ENCODE results near the gene WDR54. TPM values are rescaled to one million over a fixed set of nuclear protein-coding genes. Genes with fewer than 3 reads are reported as not detected.

WDR54 gene
- total RNA-seq, 1 experiment from 2014 or later: 54.9 TPM

DNA sequence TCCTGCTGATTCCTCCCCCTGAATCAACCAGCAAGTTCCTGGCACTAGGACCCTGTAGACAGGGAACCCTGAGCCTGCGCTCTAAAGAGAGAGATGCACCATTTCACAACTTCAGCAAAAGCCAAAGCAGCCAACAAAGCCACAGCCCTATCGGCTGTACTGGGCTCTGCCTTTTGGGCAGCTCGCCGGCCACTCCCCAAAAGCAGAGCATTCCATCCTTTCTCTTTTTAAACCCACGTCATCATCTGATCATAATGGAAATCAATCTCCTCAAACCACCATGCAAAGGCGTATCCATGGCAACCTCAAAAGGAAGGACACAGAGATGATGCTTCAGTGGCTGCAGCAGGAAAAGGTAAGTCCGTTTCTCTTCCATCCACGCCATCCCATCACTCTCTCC, 36.1 kb upstream of the WDR54 start (continued):
- TF ChIP-seq, protein P1, sequence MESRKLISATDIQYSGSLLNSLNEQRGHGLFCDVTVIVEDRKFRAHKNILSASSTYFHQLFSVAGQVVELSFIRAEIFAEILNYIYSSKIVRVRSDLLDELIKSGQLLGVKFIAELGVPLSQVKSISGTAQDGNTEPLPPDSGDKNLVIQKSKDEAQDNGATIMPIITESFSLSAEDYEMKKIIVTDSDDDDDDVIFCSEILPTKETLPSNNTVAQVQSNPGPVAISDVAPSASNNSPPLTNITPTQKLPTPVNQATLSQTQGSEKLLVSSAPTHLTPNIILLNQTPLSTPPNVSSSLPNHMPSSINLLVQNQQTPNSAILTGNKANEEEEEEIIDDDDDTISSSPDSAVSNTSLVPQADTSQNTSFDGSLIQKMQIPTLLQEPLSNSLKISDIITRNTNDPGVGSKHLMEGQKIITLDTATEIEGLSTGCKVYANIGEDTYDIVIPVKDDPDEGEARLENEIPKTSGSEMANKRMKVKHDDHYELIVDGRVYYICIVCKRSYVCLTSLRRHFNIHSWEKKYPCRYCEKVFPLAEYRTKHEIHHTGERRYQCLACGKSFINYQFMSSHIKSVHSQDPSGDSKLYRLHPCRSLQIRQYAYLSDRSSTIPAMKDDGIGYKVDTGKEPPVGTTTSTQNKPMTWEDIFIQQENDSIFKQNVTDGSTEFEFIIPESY (IDR thresholded peaks at IDR 0.05; ENCODE audit: extremely low read depth, insufficient replicate concordance, low read length): no peak
- TF ChIP-seq CEBPB (IDR thresholded peaks at IDR 0.05; ENCODE audit: low read depth): no peak
- no peak for TF ChIP-seq JUND (IDR thresholded peaks at IDR 0.05)

DNA sequence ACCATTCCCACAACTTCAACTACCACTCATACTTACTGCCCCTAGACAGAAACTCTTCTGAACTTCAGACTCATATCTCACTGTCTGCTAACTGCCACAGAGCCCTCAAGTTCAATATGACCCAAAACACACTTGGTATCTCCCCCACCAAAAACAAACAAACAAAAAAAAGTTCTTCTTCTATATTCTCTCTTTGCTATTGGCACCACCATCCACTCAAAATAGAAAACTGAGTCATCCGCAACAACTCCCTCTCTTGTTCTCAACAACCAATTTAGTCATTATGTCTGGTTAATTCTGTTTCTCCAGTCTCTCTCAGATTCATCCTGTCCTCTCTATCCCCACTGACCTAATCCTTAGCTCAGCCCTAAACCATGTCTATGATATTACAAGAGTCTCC, 34.2 kb upstream of the WDR54 start:
- H3K27me3 ChIP-seq (ENCODE audit: insufficient read depth, low read length): no peaks in the 10 kb centered on the region
- BruUV-seq (replicated peaks): no TSS peak
- no peaks in the 10 kb centered on the region for H3K9me3 ChIP-seq (ENCODE audit: control insufficient read depth in 1 of 2, insufficient read depth in 1 of 2, low read depth in 1 of 2, low read length in 2 of 2)
- peaks cover 58% of the 10 kb centered on the region for H3K79me2 ChIP-seq (ENCODE audit: insufficient read depth, low read length)
- H3K9ac ChIP-seq (ENCODE audit: low read length): no peak overlapping the region
- no peak overlapping the region for H3K4me2 ChIP-seq (ENCODE audit: low read length)
- H3K27ac ChIP-seq (ENCODE audit: low read depth, low read length): no peak overlapping the region
- peaks cover 5 to 14% of the 10 kb centered on the region in 2 experiments; a peak in 3 of 4 replicates for H3K4me1 ChIP-seq (ENCODE audit: control insufficient read depth in 1 of 2, insufficient read depth in 2 of 2, low read length in 2 of 2)
- ATAC-seq (no peak), DNase-seq (ENCODE audit: low read depth, low spot score) (no peak)
- no peaks in the 10 kb centered on the region for H3K9me2 ChIP-seq (ENCODE audit: insufficient read depth)
- TF ChIP-seq, protein P2, sequence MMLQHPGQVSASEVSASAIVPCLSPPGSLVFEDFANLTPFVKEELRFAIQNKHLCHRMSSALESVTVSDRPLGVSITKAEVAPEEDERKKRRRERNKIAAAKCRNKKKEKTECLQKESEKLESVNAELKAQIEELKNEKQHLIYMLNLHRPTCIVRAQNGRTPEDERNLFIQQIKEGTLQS (IDR thresholded peaks at IDR 0.05): no peak
- TF ChIP-seq ZNF274 (IDR thresholded peaks at IDR 0.05; ENCODE audit: low read depth, low read length) (no peak), ELF1 (IDR thresholded peaks at IDR 0.05; ENCODE audit: borderline replicate concordance, low read depth) (no peak), EZH2phosphoT487 (IDR thresholded peaks at IDR 0.05; ENCODE audit: borderline replicate concordance) (no peak), EZH2 (IDR thresholded peaks at IDR 0.05) (no peak), CBX3 (IDR thresholded peaks at IDR 0.05; ENCODE audit: low read depth) (no peak), SIN3A (IDR thresholded peaks at IDR 0.05; ENCODE audit: low read depth) (no peak), YY1 (IDR thresholded peaks at IDR 0.05; ENCODE audit: extremely low read depth, insufficient replicate concordance, low read depth, low read length) (no peak), TCF7L2 (IDR thresholded peaks at IDR 0.05; ENCODE audit: borderline replicate concordance, extremely low read depth, insufficient read depth, insufficient read length) (no peak), FOSL1 (IDR thresholded peaks at IDR 0.05; ENCODE audit: low read depth) (no peak)
- TF ChIP-seq, protein P3, sequence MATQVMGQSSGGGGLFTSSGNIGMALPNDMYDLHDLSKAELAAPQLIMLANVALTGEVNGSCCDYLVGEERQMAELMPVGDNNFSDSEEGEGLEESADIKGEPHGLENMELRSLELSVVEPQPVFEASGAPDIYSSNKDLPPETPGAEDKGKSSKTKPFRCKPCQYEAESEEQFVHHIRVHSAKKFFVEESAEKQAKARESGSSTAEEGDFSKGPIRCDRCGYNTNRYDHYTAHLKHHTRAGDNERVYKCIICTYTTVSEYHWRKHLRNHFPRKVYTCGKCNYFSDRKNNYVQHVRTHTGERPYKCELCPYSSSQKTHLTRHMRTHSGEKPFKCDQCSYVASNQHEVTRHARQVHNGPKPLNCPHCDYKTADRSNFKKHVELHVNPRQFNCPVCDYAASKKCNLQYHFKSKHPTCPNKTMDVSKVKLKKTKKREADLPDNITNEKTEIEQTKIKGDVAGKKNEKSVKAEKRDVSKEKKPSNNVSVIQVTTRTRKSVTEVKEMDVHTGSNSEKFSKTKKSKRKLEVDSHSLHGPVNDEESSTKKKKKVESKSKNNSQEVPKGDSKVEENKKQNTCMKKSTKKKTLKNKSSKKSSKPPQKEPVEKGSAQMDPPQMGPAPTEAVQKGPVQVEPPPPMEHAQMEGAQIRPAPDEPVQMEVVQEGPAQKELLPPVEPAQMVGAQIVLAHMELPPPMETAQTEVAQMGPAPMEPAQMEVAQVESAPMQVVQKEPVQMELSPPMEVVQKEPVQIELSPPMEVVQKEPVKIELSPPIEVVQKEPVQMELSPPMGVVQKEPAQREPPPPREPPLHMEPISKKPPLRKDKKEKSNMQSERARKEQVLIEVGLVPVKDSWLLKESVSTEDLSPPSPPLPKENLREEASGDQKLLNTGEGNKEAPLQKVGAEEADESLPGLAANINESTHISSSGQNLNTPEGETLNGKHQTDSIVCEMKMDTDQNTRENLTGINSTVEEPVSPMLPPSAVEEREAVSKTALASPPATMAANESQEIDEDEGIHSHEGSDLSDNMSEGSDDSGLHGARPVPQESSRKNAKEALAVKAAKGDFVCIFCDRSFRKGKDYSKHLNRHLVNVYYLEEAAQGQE (IDR thresholded peaks at IDR 0.05; ENCODE audit: low read depth): no peak
- H4K20me1 ChIP-seq (ENCODE audit: insufficient read depth): no peaks in the 10 kb centered on the region
- no peak overlapping the region for H3K4me3 ChIP-seq (replicated peaks in 1 of 2; ENCODE audit: low read depth in 1 of 2, low read length in 2 of 2)
- ChIA-PET RAD21 (ENCODE audit: low non-redundant PET in 1 of 2, low total read pairs in 2 of 2, uncharacterized antibody in 2 of 2, unreplicated experiment in 2 of 2) (no interaction called here), POLR2A (no interaction called here), CTCF (no interaction called here)
- intact Hi-C loops (cut with micrococcal nuclease): no loop called here
- no peak overlapping the region for H2AFZ ChIP-seq (ENCODE audit: low read depth, low read length, poor library complexity, severe bottlenecking)
- H3K36me3 ChIP-seq (ENCODE audit: control insufficient read depth in 1 of 2, insufficient read depth in 2 of 2, low read length in 2 of 2): no peaks in the 10 kb centered on the region

All from HCT116 (cell line).